DMS114 treated with DMSO at 0.1 percent for 48 hours (cell line): ENCODE data around the gene RUSC2.
"Not testable (repeated sequence)": the region's sequence is repeated elsewhere in the genome, so short reads cannot be mapped to it uniquely, and the experiment has no call there.

Experiments used
- DNase-seq: peaks from one replicate; lab custom pipeline; 2025; ENCODE audit not compliant: unreplicated experiment; lab: John Stamatoyannopoulos, UW

RUSC2 gene

DNA sequence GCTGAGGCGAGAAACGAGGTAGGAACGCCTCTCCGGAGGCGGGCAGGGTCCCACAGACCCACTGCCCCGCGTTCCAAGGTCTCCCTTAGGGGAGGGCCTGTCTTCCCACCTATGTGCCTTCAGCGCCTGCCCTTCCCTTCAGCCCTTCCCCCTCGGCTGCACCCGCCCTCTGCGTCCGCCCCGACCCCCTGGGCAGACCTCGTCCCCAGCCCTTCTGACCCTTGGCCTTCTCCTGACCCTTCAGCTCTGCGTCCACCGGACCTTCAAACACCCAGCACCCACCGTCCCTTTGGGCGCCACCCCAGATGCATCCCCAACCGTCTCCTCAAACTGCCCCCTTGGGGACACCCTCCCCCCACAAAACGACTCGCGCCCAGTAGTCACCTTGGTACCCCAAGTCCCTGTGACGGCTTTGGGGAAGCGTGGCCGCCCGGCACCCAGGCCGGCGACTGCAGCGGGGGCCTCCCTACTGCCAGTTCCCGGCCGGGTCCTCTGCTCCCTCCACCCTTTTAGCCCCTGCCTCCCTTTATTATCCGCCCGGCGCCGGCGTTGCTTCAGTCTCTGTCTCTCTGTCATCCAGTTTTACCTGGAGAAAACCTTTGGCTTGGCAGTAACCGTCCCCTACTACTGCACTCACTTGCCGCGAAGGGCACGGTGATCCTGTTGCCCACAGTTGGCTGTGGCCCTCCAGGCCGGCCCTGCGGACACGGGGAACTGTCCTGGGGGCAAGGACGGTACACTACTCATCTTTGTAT lies 421 bp downstream of the RUSC2 start:
- no peak for DNase-seq

DNA sequence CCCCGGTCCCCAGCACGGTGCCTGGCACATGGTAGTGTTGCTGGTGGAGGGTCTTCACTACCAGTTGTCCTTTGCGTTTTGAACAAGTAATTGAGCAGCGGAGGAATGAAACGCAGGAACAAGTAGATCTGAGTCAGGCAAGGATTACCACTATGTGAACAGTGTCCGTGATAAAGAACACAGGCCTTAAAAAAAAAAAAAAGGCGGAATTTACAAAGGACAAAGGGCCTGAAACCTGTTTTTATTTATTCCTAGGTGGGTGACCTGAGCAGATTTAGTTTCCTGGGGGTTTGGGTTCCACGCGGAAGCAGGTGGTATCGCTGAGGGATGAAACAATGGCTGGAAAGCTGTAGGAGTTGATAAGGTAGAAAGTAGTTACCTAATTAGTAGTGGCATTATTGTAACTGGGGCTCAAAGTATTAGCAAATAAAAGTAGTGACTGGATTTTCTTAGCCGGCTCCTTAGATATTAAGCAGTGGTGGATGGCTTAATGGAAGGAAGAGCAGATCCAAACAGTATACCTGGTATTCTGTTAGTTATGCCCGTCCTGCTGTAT lies 1.1 kb downstream of the RUSC2 start:
- no peak for DNase-seq

- DNase-seq: not testable (repeated sequence)
Measured at GRCh38 chr9:35493119-35493518, 3.2 kb downstream of the RUSC2 start.

- no peak for DNase-seq
Measured at GRCh38 chr9:35495984-35496383, 6.1 kb downstream of the RUSC2 start.

DNA sequence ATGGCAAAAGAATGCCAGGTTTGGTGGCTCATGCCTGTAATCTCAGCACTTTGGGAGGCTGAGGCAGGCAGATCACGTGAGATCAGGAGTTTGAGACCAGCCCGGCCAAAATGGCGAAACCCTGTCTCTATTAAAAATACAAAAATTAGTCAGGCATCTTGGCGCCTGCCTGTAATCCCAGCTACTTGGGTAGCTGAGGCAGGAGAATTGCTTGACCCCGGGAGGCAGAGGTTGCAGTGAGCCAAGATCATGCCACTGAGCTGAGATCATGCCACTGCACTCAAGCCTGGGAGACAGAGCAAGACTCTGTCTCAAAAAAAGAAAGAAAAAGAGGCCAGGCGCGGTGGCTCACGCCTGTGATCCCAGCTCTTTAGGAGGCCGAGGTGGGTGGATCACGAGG lies 8.3 kb downstream of the RUSC2 start:
- not testable (repeated sequence) for DNase-seq

- DNase-seq: no peak
Measured at GRCh38 chr9:35499029-35499700, 9.3 kb downstream of the RUSC2 start.

DNA sequence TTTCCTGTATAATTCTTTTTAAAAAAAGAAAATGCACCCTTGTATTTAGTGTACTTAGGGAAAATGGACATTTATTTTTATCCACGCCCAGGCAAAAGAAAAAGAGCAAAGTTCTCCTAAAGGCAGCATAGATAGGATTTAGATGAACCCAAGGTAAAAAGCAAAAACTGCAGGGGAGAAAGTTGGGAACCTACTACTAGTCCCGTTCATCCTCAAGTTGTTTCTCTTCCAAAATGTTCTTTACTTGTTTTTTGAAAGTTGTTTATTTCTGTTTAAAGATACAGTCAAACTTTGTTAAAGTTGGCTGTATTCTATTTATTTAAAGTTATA lies 9.8 kb downstream of the RUSC2 start:
- DNase-seq: no peak

GRCh38 chr9:35500130-35500748 lies 10.3 kb downstream of the RUSC2 start:
- no peak for DNase-seq

- DNase-seq: no peak
Measured at GRCh38 chr9:35501946-35502345, 12.0 kb downstream of the RUSC2 start.

DNA sequence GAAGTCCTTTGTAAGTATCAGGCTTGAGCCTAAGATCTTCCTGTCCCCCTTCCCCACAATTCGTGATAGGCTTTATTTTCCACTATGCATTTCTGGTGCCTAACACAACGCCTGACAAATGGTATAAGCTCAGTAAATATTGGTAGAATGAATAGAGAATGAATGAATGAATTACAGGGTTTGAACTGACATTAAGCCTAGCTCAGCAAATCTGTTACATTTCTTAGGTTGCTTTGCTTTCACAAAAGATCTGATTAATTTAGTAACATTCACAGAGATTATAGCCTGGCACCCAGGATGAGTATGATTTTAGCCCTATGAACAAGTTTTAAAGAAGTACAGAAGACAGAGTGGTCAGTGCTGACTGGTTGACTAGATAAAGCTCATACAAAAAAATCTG lies 16.4 kb downstream of the RUSC2 start:
- DNase-seq: no peak

GRCh38 chr9:35508069-35508468 lies 18.2 kb downstream of the RUSC2 start:
- DNase-seq: no peak

- DNase-seq: no peak
Measured at GRCh38 chr9:35510383-35510753, 20.5 kb downstream of the RUSC2 start.

DNA sequence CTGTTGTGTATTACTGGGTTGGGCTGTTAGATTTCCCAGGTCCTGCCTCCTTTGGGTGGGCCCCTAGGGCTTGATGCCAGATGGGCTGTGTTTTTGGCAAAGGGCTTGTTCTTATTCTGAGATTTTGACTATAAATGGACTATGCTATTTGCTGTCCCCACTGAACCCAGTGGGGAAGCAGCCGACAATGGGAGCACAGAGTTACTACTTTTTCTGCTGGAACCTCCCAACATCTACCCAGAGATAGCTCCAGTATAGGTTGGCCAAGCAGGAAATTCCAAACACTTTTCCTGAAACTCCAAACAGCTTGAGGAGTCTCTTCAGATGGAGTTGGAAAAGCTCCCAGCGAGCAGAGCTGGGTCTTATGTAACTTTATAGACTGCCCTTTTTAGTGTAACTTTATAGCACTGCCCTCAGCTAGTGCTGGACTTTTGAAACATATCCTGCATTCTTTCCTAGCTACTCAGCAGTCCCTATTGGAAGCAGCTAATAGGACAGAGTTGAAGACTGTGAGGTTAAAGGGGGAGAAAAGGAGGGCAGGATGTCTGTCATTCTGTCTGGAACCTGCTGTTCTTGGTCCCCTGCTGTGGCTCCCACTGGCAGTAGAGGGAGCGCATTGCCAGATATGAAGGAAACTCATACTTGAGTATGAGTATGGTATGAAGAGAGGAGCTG lies 21.0 kb downstream of the RUSC2 start:
- no peak for DNase-seq

DNA sequence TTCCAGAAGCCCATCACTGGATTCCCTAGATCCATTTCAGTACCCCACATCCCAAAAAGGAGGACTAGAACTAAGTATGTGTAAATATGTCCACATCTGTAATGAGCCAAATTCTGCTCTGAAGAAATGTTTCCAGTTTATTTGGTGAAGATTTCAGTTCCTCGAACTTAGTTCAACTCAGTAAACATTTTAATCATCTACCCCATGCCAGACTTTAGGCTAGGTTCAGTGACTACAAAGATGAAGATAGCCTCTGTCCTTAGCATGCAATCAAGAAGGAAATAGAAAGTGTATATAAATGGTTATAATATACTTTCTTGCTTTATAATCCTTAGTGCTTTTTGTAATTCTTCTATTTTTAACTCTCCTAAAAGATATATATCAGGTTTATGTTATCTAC lies 21.5 kb downstream of the RUSC2 start:
- DNase-seq: no peak

GRCh38 chr9:35515766-35516165 lies 25.9 kb downstream of the RUSC2 start:
- DNase-seq: no peak

DNA sequence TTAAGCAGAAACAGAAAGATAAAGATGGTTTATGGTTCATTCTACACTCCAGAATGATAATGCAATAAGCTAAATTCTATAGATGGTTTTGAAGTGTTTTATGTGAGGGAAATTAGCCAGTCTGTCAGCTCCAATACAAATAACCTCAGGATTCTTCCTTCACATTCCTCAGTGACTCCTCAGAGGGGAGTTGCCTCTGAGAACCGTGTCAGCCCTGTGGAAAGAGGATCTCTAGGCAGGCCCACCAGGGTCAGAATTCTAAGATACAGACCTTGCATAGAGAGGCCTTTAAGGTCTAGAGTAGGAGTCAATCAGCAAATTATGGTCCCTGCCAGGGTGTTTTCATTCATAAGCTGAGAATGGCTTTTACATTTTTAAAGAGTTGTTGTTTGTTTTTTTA lies 26.6 kb downstream of the RUSC2 start:
- no peak for DNase-seq

GRCh38 chr9:35517131-35517530 lies 27.2 kb downstream of the RUSC2 start:
- DNase-seq: no peak

DNA sequence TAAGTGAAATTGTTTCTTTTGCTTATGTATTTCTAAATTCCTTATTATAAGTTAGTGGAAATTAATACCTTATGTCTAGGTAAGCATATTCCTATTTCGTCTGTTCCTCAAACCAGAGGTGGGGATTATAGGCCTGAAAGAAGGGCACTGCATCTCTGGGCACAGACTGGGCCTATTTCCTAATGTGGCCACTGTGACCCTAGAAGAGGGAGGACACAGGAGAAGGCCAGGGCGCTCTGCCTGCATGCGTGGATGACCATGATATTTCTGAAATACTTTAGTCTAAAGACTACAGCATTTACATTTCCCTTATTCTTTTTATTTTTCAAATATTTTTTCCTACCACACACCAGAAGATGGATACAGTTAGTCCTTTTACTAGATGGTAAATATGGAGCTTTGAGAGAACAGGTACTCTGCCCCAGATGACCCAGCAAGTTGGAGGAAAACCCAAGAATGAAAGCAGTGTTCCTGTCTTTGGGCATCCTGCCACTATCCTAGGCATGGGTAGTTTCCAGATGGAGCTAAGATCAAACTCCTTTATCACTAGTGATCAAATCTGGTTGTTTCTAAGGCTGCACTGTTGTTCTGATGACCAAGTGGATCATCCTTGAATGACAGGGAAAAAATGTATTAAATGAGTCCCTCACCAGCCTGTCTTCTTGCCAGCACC lies 27.8 kb downstream of the RUSC2 start:
- DNase-seq: no peak

DNA sequence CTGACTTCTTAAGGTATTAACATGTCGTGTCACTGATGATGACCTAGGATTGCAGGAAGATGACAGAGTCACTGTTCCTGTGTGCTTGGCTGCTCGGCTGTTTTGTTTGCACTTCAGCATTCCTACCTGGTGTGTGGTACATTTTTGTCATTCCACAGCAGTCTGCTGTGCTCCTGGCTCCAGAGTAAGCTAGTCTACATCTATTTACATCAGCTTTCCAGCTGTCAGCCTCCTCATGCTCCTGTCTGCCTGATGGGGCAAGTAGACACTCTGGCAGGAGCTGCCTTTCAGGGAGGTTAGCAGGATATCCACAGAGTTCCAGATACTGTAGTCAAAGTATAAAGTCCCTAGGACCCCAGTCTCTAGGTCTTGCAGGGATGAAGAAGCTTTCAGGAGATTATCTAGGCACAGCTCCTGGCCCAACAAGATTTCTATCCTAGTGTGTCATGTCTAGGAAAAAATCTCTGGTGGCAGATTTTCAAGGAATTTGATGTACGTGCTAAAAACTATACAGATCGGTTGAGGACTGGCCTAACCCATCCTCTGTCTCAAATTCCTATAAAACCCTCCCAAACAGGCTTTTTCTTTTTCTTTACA lies 28.4 kb downstream of the RUSC2 start:
- DNase-seq: no peak

DNA sequence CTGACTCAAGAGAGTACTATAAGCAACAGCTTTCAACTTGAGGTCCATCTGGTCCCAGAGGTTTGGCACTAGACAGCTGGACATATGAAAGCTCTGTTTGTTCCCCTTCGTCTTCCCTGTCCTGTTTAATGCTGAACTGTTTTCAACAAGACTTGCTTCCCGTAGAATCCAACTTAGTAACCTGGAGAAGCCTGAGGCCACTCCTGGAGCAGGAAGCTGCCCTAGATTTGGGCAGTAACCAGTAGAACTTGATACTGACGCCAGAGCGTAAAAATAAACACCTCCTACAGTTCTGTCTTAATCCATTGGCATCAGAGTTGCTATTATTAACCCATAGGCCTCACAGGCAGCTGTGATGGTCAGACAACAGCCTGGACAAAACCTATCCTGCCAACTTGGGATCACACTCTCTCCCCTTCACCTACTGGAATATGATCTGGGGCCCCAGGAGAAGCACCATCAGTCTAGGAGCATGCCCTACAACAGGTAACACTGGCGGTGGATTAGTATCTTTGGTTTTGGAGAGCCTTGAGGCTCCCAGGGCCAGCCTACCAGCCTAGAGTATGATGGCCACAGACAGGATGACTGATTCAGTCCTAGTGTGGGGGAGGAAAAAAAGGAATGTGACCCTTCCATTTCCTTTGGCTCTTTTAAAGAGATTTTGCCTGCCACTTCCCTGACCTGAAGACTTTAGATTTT lies 29.2 kb downstream of the RUSC2 start:
- DNase-seq: no peak
